Brain microvascular endothelial cell (primary cell): ENCODE results near the gene SLPI.

ENCODE experiments used
- DNase-seq: peaks from one replicate; pipeline ENCODE4 v3.0.0-alpha.2; 2020
- H3K27ac ChIP-seq: fragments of 250-450 bp; sonication (Bioruptor Pico); 2 replicates; pipeline ENCODE4 v1.5.1; 2020; ENCODE audit warnings: mild to moderate bottlenecking, moderate library complexity
- H3K27me3 ChIP-seq: fragments of 250-450 bp; sonication (Bioruptor Pico); replicated peaks from 2 replicates; pipeline ENCODE4 v1.5.1; 2020; ENCODE audit warnings: mild to moderate bottlenecking
- H3K36me3 ChIP-seq: fragments of 250-450 bp; sonication (Bioruptor Pico); replicated peaks from 2 replicates; pipeline ENCODE4 v1.5.1; 2020; ENCODE audit warnings: mild to moderate bottlenecking
- H3K4me3 ChIP-seq: 2 replicates; pipeline ENCODE4 v1.5.1; 2011; ENCODE audit warnings: low read depth, mild to moderate bottlenecking, control low read depth, low read length, moderate library complexity
- in situ Hi-C: cut with HindIII; loops from 2 replicates; pipeline ENCODE4 v1.10.0; 2017; ENCODE audit warnings: low sequenced_read_pairs, low pct_ligation_motif_present
- TF ChIP-seq, protein P1 (sequence below): IDR thresholded peaks from 2 replicates; pipeline ENCODE4 v1.5.1; 2011; ENCODE audit warnings: low read depth, mild to moderate bottlenecking, moderate library complexity, low read length, control low read depth, inconsistent platforms; ENCODE audit errors: missing control alignments

Gene SLPI

DNA sequence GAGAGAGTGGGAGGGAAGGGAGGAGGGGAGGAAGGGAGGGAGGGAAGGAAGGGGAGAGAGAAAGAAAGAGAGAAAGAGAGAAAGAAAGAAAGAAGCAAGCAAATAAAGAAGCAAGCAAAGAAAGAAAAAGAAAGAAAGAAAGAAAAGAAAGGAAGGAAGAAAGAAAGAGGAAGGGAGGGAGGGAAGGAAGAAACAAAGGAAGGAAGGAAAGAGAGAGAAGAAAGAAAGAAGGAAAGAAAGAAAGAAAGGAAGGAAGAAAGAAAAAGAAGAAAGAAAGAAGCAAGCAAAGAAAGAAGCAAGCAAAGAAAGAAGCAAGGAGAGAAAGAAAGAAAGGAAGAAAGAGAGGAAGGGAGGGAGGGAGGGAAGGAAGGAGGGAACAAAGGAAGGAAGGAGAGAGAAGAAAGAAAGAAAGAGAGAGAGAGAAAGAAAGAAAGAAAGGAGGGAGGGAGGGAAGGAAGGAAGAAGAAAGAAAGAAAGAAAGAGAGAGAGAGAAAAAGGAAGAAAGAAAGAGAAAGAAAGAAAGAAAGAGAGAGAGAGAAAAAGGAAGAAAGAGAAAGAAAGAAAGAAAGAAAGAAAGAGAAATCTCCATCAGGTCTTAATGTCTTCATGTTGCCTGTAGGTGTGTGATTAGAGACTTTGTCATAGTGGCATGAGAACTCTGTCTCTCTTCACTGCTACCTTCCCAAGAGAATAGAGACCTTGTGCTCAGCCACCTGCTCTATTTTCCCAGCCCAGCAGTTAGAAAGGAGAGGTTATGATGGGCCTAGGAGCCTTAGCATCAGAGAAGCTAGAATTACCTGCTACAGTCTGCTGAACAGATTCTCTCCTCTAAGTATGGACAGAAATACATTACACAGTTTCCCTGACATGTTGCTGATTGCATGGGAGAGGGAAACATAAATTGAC is 42.5 kb downstream of the SLPI start:
- no peak overlapping the region for H3K4me3 ChIP-seq

GRCh38 chr20:45209924-45210323 is 44.4 kb downstream of the SLPI start:
- no peaks in the 10 kb centered on the region for H3K27me3 ChIP-seq
- no peak for DNase-seq
- in situ Hi-C loops = no loop called here
- H3K36me3 ChIP-seq = no peaks in the 10 kb centered on the region
- TF ChIP-seq, protein P1, sequence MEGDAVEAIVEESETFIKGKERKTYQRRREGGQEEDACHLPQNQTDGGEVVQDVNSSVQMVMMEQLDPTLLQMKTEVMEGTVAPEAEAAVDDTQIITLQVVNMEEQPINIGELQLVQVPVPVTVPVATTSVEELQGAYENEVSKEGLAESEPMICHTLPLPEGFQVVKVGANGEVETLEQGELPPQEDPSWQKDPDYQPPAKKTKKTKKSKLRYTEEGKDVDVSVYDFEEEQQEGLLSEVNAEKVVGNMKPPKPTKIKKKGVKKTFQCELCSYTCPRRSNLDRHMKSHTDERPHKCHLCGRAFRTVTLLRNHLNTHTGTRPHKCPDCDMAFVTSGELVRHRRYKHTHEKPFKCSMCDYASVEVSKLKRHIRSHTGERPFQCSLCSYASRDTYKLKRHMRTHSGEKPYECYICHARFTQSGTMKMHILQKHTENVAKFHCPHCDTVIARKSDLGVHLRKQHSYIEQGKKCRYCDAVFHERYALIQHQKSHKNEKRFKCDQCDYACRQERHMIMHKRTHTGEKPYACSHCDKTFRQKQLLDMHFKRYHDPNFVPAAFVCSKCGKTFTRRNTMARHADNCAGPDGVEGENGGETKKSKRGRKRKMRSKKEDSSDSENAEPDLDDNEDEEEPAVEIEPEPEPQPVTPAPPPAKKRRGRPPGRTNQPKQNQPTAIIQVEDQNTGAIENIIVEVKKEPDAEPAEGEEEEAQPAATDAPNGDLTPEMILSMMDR = no peak
- H3K4me3 ChIP-seq = no peak overlapping the region
- H3K27ac ChIP-seq = no peak overlapping the region

More for the DNA sequence above, 42.5 kb downstream of the SLPI start:
- in situ Hi-C loops = no loop called here
- DNase-seq = no peak
- Histone ChIP-seq H3K36me3 (no peaks in the 10 kb centered on the region), H3K27me3 (no peaks in the 10 kb centered on the region), H3K27ac (no peak overlapping the region)
- TF ChIP-seq, protein P1 = no peak

- DNase-seq = no peak
- in situ Hi-C loops = no loop called here
- TF ChIP-seq, protein P1 = no peak
Observed at GRCh38 chr20:45206725-45207124, 47.6 kb downstream of the SLPI start, which contains the start of gene SEMG1. Gene SEMG1 (plus strand): TSS chr20:45207033. CDS start chr20:45207054, 21 bp downstream.

More at GRCh38 chr20:45206725-45207124, 47.6 kb downstream of the SLPI start, which contains the start of gene SEMG1:
- no peaks in the 10 kb centered on the region for H3K36me3 ChIP-seq
- H3K27ac ChIP-seq = no peak within 1 kb of the TSS
- peaks cover 2% of the 10 kb centered on the region for H3K27me3 ChIP-seq
- no peak within 1 kb of the TSS for H3K4me3 ChIP-seq
